Loucy (cell line): ENCODE data around the gene PLXNA3.

Experiments
- CTCF ChIP-seq: fragments of 200-600 bp; sonication (generic); conservative IDR thresholded peaks from 2 replicates; pipeline ENCODE4 v1.5.1; 2014; ENCODE audit warnings: mild to moderate bottlenecking, antibody characterized with exemption, low read length
- EZH2phosphoT487 ChIP-seq: fragments of 200-600 bp; IDR thresholded peaks from 2 replicates; pipeline ENCODE4 v1.6.1; 2018; ENCODE audit warnings: antibody characterized with exemption, mild to moderate bottlenecking, moderate library complexity, borderline replicate concordance

GRCh38 chrX:154432210-154432609, 25.9 kb upstream of the PLXNA3 start:
- TF ChIP-seq CTCF = no peak
- no peak for TF ChIP-seq EZH2phosphoT487
